GM18868 (cell line): ENCODE results near the gene CARD16.

Source experiments
- ATAC-seq: cut with Tn5 transposase; IDR thresholded peaks from one replicate; pipeline ENCODE4 v1.9.1; 2021; ENCODE audit warnings: mild to moderate bottlenecking, moderate library complexity; ENCODE audit not compliant: unreplicated experiment

The CARD16 gene

DNA sequence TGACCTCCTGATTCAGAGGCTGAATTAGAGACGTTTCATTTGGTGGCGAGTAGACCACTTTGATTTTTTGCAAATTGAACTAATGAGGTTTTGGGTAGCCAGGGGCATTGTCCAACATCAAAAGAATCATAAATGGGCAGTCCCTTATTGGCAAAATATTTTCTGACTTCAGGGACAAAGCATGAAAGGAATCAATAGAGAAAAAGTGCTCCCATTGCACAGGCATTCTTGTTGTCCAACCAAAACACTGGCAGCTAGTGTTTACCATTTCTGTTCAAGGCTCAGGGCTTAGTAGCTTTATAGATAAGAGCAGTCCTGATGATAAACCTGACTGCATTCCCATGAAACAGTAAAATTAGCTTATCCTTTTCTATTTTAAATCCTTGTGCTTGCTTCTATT lies 6.4 kb upstream of the CARD16 start:
- no peak for ATAC-seq

- ATAC-seq = no peak
These were observed 4.3 kb upstream of the CARD16 start for GRCh38 chr11:105049481-105049880.

DNA sequence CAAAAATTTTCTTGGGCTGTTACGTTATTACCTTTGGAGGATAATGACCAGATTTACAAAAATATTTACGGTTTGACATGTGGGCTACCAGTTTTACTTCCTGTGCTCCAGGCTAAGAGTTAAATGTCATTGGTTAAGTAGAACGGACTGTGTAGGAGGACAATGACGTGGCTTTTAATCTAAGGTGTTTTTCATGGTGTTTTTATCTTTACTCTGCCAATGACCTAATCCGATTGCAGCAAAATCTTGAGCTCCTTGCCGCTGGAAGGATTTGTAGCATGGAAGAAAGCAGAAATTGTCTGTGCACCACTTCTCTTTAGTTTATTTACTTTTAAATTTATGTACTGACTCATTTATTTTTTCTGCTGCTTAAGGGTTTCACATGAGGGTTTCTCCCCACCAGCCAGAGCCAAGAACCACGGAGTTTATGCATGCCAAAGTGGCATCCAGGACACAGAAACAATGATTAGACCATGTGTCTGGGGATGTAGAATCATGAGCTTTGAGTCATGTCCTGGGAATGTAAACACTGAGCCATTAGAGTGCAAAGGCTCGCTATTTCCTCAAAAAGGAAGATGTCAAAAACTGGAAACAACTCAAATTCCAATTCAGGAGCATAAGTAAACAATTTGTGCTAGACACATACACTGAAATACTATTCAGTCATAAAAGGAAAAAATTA lies 1.9 kb upstream of the CARD16 start:
- no peak for ATAC-seq

GRCh38 chr11:105045676-105046296 lies 651 bp upstream of the CARD16 start:
- no peak for ATAC-seq

- no peak for ATAC-seq
These were observed 3.0 kb downstream of the CARD16 start for GRCh38 chr11:105042178-105042577.

DNA sequence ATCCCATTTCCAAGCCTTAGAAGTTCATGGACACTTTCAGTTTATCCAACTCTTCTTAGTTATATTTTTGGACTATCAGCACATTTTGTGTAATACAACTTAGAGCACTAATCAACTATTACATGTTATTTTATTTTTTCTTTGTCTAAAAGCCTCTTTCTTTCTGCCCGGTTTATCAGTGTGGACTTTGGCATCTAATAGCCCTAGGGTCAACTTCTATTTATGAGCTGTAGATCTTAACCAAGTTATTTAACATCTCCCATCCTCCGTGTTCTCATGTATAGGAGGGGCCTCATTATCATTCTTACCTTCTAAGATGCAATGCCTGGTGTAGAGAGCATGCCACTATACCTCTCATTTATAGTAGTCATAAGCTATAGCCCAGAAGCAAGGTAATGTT lies 4.4 kb downstream of the CARD16 start:
- ATAC-seq = no peak

DNA sequence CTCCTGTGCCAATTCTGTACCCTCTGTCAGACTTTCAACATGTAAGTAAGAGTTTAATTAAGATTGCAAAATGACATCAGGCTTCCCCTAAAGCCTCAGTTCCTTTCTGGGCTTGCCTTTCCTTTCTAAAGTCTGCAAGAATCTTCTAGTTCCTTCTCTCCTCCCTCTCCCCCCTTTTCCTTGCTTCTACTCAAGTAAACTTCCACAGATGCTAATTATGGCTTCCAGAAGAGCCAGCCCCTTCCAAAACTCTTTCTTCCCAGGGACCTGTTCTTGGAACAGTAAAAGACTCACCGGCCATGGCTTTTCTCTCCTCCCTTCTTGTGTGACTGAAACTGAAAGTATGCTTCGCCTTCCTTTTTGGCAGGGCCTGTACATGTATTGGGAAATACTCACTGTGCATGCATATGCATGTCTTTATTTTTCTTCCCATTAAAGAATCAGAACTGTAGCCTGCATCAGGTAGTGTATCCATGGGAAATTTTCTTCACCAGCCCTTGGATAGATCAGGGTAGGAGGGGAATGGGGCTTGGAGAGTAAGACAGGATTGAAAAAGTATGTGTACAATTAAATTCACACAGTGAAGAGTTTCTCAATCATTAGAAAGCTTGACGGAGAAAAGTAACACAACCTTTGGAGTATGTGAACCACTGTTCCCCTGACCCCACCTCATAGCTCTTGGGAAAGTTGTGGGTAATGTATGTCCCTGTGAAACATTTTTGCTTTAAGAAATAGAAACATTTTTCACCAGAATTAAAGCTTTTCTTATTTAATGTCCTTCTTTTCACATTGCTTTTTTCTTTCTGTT lies 10.1 kb downstream of the CARD16 start, which contains the start of gene CASP1:
Gene CASP1, minus strand, starts transcription at position 332 of the 808 bp plus-strand sequence. Its CDS starts 31 bp downstream, at position 301.
- ATAC-seq = peak; percentile 90

DNA sequence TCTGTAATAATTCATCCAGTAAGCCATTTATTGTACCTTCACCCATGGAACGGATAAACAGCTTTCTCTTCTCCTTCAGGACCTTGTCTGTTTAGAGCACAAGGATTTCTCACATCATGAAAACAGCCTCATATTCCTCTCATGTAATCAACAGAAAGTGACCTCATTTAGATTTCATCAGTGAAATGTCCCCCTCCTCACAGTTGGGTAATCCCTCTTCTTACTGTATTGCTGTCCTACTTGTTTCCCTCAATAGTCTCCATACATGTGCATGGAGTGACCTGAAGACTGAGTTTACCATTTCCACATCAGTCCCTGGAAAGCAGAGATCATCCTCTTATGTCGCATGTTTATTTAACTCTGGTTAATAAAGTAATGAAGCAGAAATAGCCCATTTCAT lies 10.7 kb downstream of the CARD16 start:
- peak; percentile 12 for ATAC-seq

- ATAC-seq = no peak
These were observed 11.4 kb downstream of the CARD16 start for GRCh38 chr11:105033781-105034180.

GRCh38 chr11:105033343-105033742 lies 11.8 kb downstream of the CARD16 start:
- ATAC-seq = no peak

DNA sequence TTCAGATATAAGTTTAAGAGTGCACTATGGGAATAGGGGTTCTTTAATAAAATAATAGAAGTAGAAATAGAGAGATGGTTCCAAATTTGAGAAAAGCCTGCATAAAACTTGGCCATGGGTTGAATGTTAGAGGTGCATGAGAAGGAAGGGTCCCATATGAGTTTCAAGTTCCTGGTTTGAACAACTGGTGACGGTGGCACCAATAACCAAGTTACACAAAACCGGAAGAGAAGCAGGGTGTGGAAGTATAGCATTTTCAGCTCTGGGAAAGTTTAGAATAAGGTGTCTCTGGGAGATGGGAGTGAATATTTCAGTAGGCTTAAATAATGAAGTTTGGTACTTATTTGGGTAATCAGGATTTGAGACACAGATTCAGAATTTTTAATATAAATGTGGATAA lies 12.6 kb downstream of the CARD16 start:
- peak; percentile 40 for ATAC-seq

GRCh38 chr11:105027678-105028077 lies 17.5 kb downstream of the CARD16 start:
- no peak for ATAC-seq

- ATAC-seq = no peak
These were observed 20.7 kb downstream of the CARD16 start for GRCh38 chr11:105024394-105024793.

GRCh38 chr11:105023003-105023402 lies 22.1 kb downstream of the CARD16 start, which contains the start of gene CASP5:
Gene CASP5 (minus strand): TSS chr11:105023168. CDS start chr11:105023136, 32 bp downstream.
- no peak for ATAC-seq

- ATAC-seq = no peak
These were observed 22.6 kb downstream of the CARD16 start for GRCh38 chr11:105022527-105022926.

- no peak for ATAC-seq
These were observed 37.7 kb downstream of the CARD16 start for GRCh38 chr11:105007463-105007862.

DNA sequence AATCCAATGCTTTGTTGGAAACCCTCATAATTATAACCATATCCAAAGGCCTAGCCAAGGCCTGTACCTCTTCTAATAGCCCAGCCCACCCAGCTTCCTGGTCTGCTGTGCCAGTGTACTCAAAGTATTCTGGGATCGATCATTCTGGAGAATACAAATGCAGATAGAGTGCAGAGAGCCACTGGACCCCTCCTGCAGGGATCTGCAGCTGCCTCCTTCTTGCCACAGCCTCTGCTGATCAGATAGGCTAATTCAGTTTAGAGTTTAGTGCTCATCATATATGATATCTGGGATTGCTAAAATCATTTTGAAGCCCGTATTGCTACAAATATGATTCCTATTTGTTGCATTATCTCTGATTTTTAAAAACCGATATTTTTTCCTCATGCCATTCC lies 39.7 kb downstream of the CARD16 start:
- no peak for ATAC-seq

DNA sequence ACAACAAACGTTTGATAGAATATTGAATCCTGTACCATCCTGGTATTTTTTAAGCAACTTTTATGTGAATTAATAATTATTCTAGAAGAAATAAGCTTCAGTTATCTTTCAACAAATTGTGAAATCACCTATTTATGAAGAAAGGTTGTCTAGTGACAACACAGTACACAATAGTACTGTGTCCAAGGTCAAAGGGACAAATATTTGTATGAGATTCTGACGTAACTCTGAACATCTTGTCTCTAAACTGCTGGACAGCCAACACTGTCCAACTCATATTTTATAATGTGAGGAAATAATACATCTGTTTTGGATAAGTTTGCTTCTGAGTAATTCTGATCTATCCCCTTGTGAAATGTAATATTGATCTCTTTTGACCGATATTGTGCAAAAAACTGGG lies 41.1 kb downstream of the CARD16 start:
- no peak for ATAC-seq

DNA sequence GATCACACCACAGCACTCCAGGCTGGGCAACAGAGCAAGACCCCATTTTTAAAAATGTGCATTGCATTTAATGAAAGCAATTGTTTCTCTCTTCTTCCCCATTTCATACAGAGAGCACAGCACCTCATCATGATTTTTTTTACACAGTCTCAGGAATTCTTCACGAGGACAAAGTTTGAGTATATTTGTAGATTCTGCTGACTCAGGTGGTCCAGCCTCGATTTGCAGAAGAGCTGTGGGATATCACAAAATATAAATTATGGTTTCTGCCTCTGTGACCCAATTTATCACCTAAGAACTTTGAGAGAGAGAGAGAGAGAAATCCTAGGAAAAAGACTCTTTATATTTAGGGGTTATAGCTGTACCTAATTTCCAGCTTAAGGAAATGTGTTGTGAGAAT lies 42.0 kb downstream of the CARD16 start:
- ATAC-seq = no peak

GRCh38 chr11:105000797-105001196 lies 44.3 kb downstream of the CARD16 start:
- ATAC-seq = peak; percentile 96

- peak; percentile 41 for ATAC-seq
These were observed 45.0 kb downstream of the CARD16 start for GRCh38 chr11:105000167-105000566.

DNA sequence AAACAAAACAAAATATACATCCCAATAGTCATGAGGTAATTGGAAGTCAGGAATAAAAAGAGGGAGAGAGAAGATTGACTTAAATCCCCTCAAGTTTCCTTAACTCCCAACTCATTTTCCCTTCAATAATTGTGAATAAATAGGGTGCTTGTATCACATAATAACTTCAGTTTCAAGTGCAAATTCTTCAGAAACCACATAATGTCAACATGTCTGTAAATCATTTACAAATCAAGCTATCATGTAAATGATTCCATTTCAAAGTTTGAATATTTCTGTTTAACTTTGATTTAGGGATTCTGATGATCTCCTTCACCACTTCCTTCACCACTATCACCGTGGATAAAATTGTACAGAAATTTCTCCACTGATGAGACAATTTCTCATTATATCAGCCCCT lies 45.4 kb downstream of the CARD16 start:
- no peak for ATAC-seq
